ENCODE results near the gene PARP3. TPM values are rescaled to one million over a fixed set of nuclear protein-coding genes. Genes with fewer than 3 reads are reported as not detected.
"Not testable (repeated sequence)": the region's sequence is repeated elsewhere in the genome, so short reads cannot be mapped to it uniquely, and the experiment has no call there.

The PARP3 gene
- 18.0 TPM for total RNA-seq

DNA sequence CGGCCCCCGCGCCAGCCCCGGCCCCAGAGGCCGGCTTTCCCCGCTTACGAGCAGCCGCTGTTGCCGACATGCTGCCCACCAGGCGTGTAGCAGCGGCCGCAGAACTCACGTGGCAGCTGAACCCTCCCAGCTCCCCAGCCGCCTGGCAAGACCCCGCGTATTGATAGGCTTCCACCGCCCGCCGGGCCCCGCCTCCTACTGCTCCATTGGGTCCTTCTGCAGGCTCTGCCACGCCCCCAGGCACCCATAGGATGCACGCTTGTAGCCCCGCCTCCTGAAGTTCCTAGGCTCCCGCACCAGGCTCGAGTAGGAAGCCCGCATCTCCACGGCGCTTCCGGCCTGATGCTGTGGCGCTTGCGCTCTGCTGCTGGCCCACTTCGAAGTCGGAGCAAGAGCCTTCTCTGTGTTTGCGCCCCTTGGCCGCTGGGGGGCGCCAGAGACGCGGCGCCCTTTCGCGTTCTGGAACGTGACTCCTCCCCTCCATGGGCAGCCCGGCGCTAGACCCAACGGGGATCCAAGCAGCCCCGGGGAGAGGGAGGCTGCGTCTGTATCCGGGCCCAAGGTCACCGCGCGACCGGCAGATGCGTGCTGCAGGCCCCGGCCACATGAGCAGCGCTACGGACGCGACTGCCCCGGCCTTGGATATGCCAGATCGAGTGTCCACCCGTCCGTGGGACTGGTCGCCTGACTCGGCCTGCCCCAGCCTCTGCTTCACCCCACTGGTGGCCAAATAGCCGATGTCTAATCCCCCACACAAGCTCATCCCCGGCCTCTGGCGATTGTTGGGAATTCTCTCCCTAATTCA lies at the start of gene PARP3, which contains the start of gene RRP9:
Gene PARP3 (plus strand): TSS at position 566 of the 805 bp plus-strand sequence. CDS start 993 bp downstream, outside the sequence.
Gene RRP9 (minus strand): TSS at position 107 of the 805 bp plus-strand sequence. CDS start 37 bp downstream, at position 70.
- ATAC-seq (peak; percentile 97), DNase-seq (ENCODE audit: low spot score) (peak; percentile 100)
- intact Hi-C loops (cut with DNase I), result no loop called here

DNA sequence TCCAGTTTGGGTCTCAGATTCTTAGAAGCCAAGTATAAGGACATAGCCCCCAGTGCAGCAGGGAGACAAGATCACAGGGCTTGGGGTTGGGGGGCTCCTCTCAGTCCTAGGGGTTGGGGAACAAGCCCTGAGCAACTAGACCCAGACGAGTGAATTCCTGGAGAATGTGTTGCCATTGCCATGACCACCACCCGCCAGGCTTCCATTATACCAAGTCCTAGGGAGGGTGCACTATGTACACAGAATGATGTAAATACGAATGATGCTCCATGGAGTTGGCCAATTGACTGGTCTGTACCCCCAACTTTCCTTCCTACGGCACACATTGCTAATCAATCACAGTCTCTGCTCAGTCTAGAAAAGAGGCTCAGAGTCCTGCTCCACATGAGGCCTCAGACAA lies 47.8 kb upstream of the PARP3 start:
- DNase-seq (ENCODE audit: low spot score), result no peak
- intact Hi-C loops (cut with DNase I), result no loop called here
- no peak for ATAC-seq

- ATAC-seq (no peak), DNase-seq (ENCODE audit: low spot score) (no peak)
- intact Hi-C loops (cut with DNase I), result no loop called here
Observed at GRCh38 chr3:51894939-51895338, 47.2 kb upstream of the PARP3 start.

- ATAC-seq (no peak), DNase-seq (ENCODE audit: low spot score) (no peak)
- intact Hi-C loops (cut with DNase I), result no loop called here
Observed at GRCh38 chr3:51896607-51897305, 45.4 kb upstream of the PARP3 start.

GRCh38 chr3:51897391-51897790 lies 44.8 kb upstream of the PARP3 start:
- DNase-seq (ENCODE audit: low spot score), result no peak
- intact Hi-C loops (cut with DNase I), result no loop called here
- no peak for ATAC-seq

GRCh38 chr3:51900043-51900442 lies 42.1 kb upstream of the PARP3 start:
- ATAC-seq; intact Hi-C loops (cut with DNase I); DNase-seq (ENCODE audit: low spot score): not testable (repeated sequence)

DNA sequence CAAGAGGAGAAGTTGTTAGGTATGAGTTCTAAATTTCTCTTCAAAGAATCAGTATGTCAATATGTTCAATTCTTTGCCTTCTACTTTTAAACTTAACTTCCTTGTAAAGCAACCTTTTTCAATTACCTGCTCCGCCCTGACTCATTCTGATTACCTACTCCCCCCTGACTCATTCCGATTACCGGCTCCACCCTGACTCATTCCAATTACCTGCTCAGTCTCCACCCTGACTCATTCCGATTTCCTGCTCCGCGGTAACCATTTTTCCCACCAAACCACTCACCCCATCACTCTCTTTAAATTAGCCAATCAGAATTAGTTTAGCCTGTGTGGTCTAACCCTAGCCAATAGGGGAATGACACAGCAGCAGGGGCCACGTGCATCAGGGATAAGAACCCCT lies 39.8 kb upstream of the PARP3 start:
- ATAC-seq; intact Hi-C loops (cut with DNase I); DNase-seq (ENCODE audit: low spot score): not testable (repeated sequence)

DNA sequence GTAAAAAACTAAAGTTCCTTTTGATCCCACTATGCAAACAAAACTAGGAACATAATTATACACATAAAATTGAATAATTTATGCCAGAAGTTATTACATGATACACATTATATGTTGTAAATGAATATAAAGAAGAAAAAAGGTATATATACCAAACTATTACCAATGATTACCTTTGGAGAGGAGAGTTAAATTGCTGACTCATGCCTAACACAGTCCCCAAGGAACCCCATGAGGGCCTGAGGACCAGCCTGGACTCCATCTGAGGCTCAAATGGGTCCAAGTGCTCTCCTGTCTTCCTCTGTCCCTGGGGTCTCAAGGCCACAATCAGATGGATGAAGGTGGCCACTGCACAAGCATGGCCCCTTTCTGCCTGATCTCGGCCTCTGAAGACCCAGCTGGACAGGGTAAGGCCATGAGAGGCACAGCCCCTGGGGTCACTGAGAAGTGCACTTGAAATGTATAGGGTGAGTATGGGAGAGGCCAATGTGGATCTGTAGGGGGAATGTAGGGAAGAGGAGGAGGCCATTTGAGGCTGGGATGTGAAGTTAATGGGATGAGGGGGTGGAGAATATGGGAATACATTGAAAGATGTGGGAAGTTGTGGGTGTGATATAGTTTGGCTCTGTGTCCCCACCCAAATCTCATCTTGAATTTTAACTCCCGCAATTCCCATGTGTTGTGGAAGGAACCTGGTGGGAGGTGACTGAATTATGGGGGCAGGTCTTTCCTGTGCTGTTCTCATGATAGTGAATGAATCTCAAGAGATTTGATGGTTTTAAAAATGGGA lies 37.9 kb upstream of the PARP3 start:
- DNase-seq (ENCODE audit: low spot score), result no peak
- intact Hi-C loops (cut with DNase I), result no loop called here
- ATAC-seq, result no peak

DNA sequence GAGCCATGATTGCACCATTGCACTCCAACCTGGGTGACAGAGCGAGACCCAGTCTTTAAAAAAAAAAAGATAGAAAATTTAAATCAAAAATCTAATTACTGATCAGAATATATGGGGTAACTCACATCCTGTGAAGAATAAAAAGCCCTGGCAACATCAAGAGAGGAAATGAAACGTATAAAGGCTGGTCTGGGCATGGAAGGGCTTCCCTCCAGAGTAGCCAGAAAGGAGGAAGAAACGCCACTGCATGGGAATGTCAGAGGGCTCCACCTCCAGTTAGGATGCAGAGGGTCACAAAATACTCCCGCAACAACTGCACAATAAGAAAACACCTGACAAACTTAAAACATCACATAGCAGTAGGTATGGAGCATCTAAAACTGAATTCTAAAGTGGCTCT lies 34.1 kb upstream of the PARP3 start:
- intact Hi-C loops (cut with DNase I), result no loop called here
- ATAC-seq (no peak), DNase-seq (ENCODE audit: low spot score) (no peak)

DNA sequence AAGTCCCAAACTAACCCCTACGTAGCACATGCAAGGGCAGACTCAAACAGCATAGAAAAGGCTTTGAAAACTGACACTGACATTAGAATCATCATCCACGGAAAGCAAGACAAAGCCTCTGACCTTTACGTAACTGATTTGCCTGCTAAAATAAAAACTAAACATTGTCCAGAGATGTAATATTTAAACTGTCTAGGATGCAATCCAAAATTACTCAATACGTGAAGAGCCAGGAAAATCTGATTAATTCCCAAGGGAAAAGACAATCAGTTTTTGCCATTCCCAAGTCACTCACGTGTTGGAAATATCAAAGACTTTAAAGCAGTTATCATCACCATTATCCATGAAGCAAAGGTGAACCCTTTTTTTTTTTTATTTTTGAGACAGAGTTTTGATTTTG lies 25.7 kb upstream of the PARP3 start:
- no peak for ATAC-seq
- intact Hi-C loops (cut with DNase I), result no loop called here
- DNase-seq (ENCODE audit: low spot score), result no peak

DNA sequence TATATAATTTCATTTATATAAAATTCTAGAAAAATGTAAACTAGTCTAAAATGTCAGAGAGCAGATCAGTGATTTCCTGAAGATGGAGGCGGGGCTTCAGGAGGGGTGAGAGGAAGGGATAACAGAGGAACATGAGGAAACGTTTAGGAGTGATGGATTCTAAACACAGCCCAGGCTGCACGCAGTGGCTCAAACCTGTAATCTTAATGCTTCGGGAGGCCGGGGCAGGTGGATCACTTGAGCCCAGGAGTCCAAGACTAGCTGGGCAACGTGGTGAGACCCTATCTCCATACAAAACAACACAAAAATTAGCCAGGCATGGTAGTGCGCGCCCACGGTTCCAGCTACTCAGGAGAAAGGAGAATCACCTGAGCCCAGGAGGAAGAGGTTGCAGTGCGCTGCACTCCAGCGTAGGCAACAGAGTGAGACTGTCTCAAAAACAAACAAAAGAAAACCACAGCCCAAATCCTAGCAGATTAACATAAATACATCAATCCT lies 21.0 kb upstream of the PARP3 start:
- DNase-seq (ENCODE audit: low spot score), result no peak
- no peak for ATAC-seq
- intact Hi-C loops (cut with DNase I), result no loop called here

DNA sequence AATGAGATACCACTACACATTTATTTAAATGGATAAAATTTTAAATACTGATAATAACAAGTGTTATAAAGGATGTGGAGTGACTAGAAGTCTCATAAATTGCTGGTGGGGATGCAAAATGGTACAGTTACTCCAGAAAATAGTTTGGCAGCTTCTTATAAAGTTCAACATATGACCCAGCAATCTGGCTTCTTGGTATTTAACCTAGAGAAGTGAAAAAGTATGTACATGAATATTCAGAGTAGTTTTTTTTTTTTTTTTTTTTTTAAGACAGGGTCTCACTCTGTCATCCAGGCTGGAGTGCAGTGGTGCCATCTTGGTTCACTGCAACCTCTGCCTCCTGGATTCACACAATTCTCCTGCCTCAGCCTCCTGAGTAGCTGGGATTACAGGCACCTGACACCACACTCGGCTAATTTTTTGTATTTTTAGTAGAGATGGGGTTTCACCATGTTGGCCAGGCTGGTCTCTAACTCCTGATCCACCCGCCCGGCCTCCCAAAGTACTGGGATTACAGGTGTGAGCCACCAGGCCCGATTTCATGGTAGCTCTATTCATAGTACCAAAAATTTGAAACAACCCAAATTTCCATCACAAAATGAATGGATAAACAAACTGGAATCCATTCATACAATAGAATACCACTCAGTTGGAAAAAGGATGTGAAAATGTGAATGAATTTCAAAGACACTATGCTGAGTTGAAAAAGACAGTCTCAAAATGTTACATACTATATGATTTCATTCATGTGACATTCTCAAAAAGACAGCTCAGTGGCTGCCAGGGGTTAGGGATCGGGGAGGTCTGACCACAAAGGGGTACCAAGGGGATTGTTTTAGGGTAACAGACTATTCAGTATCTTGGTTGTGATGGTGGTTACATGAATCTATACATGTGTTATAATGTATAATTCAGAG lies 14.8 kb upstream of the PARP3 start:
- no peak for DNase-seq (ENCODE audit: low spot score)
- no peak for ATAC-seq
- intact Hi-C loops (cut with DNase I), result no loop called here

- intact Hi-C loops (cut with DNase I), result no loop called here
- DNase-seq (ENCODE audit: low spot score) (no peak), ATAC-seq (no peak)
Observed at GRCh38 chr3:51928438-51928837, 13.7 kb upstream of the PARP3 start.

DNA sequence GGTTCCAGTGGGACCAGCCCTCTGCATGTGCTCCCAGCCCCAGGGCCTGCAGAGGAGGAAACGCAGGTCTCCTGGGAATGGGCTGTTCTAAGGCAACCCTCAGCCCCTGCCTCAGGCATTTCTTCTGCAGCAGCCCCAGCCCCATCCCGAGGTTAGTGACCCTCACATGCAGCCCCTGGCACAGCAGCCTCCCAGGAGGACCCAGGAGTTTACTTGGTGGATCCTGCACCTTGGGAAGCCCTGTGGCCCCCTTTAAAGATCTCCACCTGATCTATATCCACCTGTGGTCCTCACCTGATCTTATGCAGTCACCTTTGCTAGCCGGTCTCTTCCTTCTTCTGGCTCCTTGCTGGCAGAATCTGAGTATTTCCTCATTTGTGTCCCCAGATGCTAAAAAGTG lies 13.2 kb upstream of the PARP3 start:
- ATAC-seq; intact Hi-C loops (cut with DNase I); DNase-seq (ENCODE audit: low spot score): not testable (repeated sequence)

- DNase-seq (ENCODE audit: low spot score), result no peak
- ATAC-seq, result no peak
- intact Hi-C loops (cut with DNase I), result no loop called here
Observed at GRCh38 chr3:51929420-51930003, 12.7 kb upstream of the PARP3 start.

- ATAC-seq (no peak), DNase-seq (ENCODE audit: low spot score) (no peak)
- intact Hi-C loops (cut with DNase I), result no loop called here
Observed at GRCh38 chr3:51930439-51930838, 11.7 kb upstream of the PARP3 start.

GRCh38 chr3:51931756-51932155 lies 10.4 kb upstream of the PARP3 start:
- intact Hi-C loops (cut with DNase I), result no loop called here
- ATAC-seq, result no peak
- DNase-seq (ENCODE audit: low spot score), result no peak

Measured in sciatic nerve (tissue), 2 donors.